ENCODE measurements around the gene PRPSAP1.

PRPSAP1 gene

GRCh38 chr17:76265624-76266243 is 88.0 kb downstream of the PRPSAP1 start:
- peak; percentile 48 for DNase-seq (ENCODE audit: low read depth)

GRCh38 chr17:76264755-76265623 is 88.7 kb downstream of the PRPSAP1 start, which contains the start of gene UBALD2:
TSS of gene UBALD2 (plus strand) at chr17:76265348. CDS start at chr17:76265506, 158 bp downstream.
- peak; percentile 97 for DNase-seq (ENCODE audit: low read depth)

GRCh38 chr17:76264425-76264754 is 89.3 kb downstream of the PRPSAP1 start:
- DNase-seq (ENCODE audit: low read depth): no peak

- no peak for DNase-seq (ENCODE audit: low read depth)
These were observed 89.8 kb downstream of the PRPSAP1 start for GRCh38 chr17:76263896-76264295.

GRCh38 chr17:76262732-76263344 is 90.9 kb downstream of the PRPSAP1 start:
- no peak for DNase-seq (ENCODE audit: low read depth)

- no peak for DNase-seq (ENCODE audit: low read depth)
These were observed 92.1 kb downstream of the PRPSAP1 start for GRCh38 chr17:76261421-76262215.

GRCh38 chr17:76260669-76261068 is 93.0 kb downstream of the PRPSAP1 start:
- DNase-seq (ENCODE audit: low read depth): no peak

- DNase-seq (ENCODE audit: low read depth): no peak
These were observed 93.5 kb downstream of the PRPSAP1 start for GRCh38 chr17:76260220-76260619.

Measured in activated T-cell treated with anti-CD3 and anti-CD28 coated beads for 1 hour (primary cell).